NT2/D1 (cell line): ENCODE data around the gene USP17L22.
"Not testable (repeated sequence)": the region's sequence is repeated elsewhere in the genome, so short reads cannot be mapped to it uniquely, and the experiment has no call there.

Experiments used
- YY1 ChIP-seq: IDR thresholded peaks from 2 replicates; pipeline ENCODE4 v1.6.1; 2011; ENCODE audit not compliant: insufficient read length, insufficient read depth
- ZNF274 ChIP-seq: IDR thresholded peaks from 2 replicates; pipeline ENCODE4 v1.6.1; 2011; ENCODE audit warnings: mild to moderate bottlenecking, low read depth, low read length

- not testable (repeated sequence) for TF ChIP-seq ZNF274, YY1
Measured at GRCh38 chr4:9267319-9267718, at the start of gene USP17L22.
